B cell (primary cell): ENCODE data around the gene SERTAD3. TPM values are rescaled to one million over a fixed set of nuclear protein-coding genes. Genes with fewer than 3 reads are reported as not detected.

ENCODE experiments used
- ATAC-seq: fragments of 200-7000 bp; cut with Tn5 transposase; one replicate; pipeline ENCODE4 v1.10.0; 2021; ENCODE audit warnings: low read depth, mild to moderate bottlenecking, moderate number of reproducible peaks, moderate library complexity
- CTCF ChIA-PET: fragments of 350-600 bp; sonication (Branson Sonifier 250); formaldehyde crosslinking; loops from one replicate; lab custom pipeline; 2021; ENCODE audit warnings: antibody characterized with exemption, inconsistent platforms; lab: Charles Lee
- POLR2A ChIA-PET: fragments of 350-600 bp; sonication (Branson Sonifier 250); formaldehyde crosslinking; loops from one replicate; lab custom pipeline; 2021; ENCODE audit warnings: antibody characterized with exemption; lab: Charles Lee
- DNase-seq: peaks from one replicate; pipeline ENCODE4 v3.0.0; 2013
- H2AFZ ChIP-seq: 2 replicates; pipeline ENCODE4 v1.6.1; 2012; ENCODE audit warnings: mild to moderate bottlenecking, low read depth, low read length; ENCODE audit not compliant: insufficient read depth, poor library complexity, severe bottlenecking
- H3K27ac ChIP-seq, 2 donors: 1 replicate in 1 of 2; 2 replicates in 1 of 2; pipeline ENCODE4 v1.5.1; 2012 to 2013; ENCODE audit warnings: low read length in 2 of 2, mild to moderate bottlenecking in 2 of 2, moderate library complexity in 1 of 2
- H3K27me3 ChIP-seq, 4 experiments: fragments of 200-600 bp in 1 of 4; sonication (generic) in 1 of 4; replicated peaks in 1 of 4; 1 replicate in 2 of 4; 2 replicates in 2 of 4; pipeline versions ENCODE4 v1.6.1 to v1.7.0; 2013 to 2016; ENCODE audit warnings: low read length in 3 of 4, mild to moderate bottlenecking in 2 of 4, mixed read lengths in 1 of 4, moderate library complexity in 1 of 4; ENCODE audit not compliant: insufficient read depth in 4 of 4, control insufficient read depth in 3 of 4; ENCODE audit errors: control extremely low read depth in 1 of 4
- H3K36me3 ChIP-seq, 2 experiments: replicated peaks in 1 of 2; 1 replicate in 1 of 2; 2 replicates in 1 of 2; pipeline versions ENCODE4 v1.6.1 to v1.7.1; 2013; ENCODE audit warnings: low read length in 1 of 2; ENCODE audit not compliant: insufficient read depth in 2 of 2, control insufficient read depth in 1 of 2; ENCODE audit errors: control extremely low read depth in 1 of 2, extremely low read depth in 1 of 2
- H3K4me1 ChIP-seq, 2 donors: fragments of 200-600 bp in 1 of 2; sonication (generic) in 1 of 2; 1 replicate in 1 of 2; 2 replicates in 1 of 2; pipeline versions ENCODE4 v1.5.1 to v1.6.1; 2013 to 2017; ENCODE audit warnings: low read length in 2 of 2; ENCODE audit not compliant: control insufficient read depth in 2 of 2, insufficient read depth in 2 of 2
- H3K4me2 ChIP-seq: replicated peaks from 2 replicates; pipeline ENCODE3; 2012; ENCODE audit warnings: mild to moderate bottlenecking, low read depth, low read length; ENCODE audit not compliant: poor library complexity, severe bottlenecking
- H3K4me3 ChIP-seq, 5 experiments: fragments of 200-600 bp in 1 of 5; sonication (generic) in 1 of 5; 1 replicate in 3 of 5; 2 replicates in 2 of 5; pipeline versions ENCODE4 v1.5.1 to v1.7.0; 2011 to 2016; ENCODE audit warnings: low read length in 4 of 5, mild to moderate bottlenecking in 4 of 5, low read depth in 2 of 5, control low read depth in 1 of 5, moderate library complexity in 1 of 5; ENCODE audit not compliant: insufficient read depth in 1 of 5; ENCODE audit errors: control extremely low read depth in 1 of 5, extremely low read depth in 1 of 5
- H3K79me2 ChIP-seq: fragments of 200-600 bp; sonication (generic); one replicate; pipeline ENCODE4 v1.6.0; 2016; ENCODE audit warnings: low read length; ENCODE audit not compliant: control insufficient read depth, insufficient read depth
- H3K9ac ChIP-seq: fragments of 200-600 bp; sonication (generic); 2 replicates; pipeline ENCODE4 v1.6.1; 2017; ENCODE audit warnings: mild to moderate bottlenecking, low read length, moderate library complexity
- H3K9me3 ChIP-seq, 3 donors: one replicate each; pipeline versions ENCODE4 v1.6.1 to v1.7.1; 2013; ENCODE audit warnings: low read length in 2 of 3; ENCODE audit not compliant: control insufficient read depth in 2 of 3, insufficient read depth in 1 of 3; ENCODE audit errors: control extremely low read depth in 1 of 3
- H4K20me1 ChIP-seq: 2 replicates; pipeline ENCODE4 v1.6.0; 2012; ENCODE audit warnings: mild to moderate bottlenecking, low read length; ENCODE audit not compliant: insufficient read depth, control insufficient read depth, poor library complexity, severe bottlenecking
- H3K27ac Mint-ChIP-seq: one replicate; pipeline ENCODE4 v1.8.0; 2021; ENCODE audit warnings: mixed read lengths
- H3K27me3 Mint-ChIP-seq: one replicate; pipeline ENCODE4 v1.8.0; 2021; ENCODE audit warnings: mixed read lengths
- H3K4me1 Mint-ChIP-seq: one replicate; pipeline ENCODE4 v1.8.0; 2021; ENCODE audit warnings: mixed read lengths
- H3K4me3 Mint-ChIP-seq: one replicate; pipeline ENCODE4 v1.8.0; 2021; ENCODE audit warnings: mixed read lengths
- H3K9me3 Mint-ChIP-seq: one replicate; pipeline ENCODE4 v1.8.0; 2022; ENCODE audit warnings: mixed read lengths; ENCODE audit not compliant: insufficient read depth
- CTCF ChIP-seq: fragments of 200-600 bp; IDR thresholded peaks from one replicate; pipeline ENCODE4 v1.8.0; 2022; ENCODE audit warnings: antibody characterized with exemption, mild to moderate bottlenecking
- EZH2 ChIP-seq: IDR thresholded peaks from 2 replicates; pipeline ENCODE4 v1.6.1; 2012; ENCODE audit warnings: borderline replicate concordance, low read depth, mild to moderate bottlenecking, moderate library complexity, low read length; ENCODE audit not compliant: insufficient read depth, poor library complexity, severe bottlenecking
- WGBS: methylation state at CpG from one replicate; pipeline ENCODE4 v1.1.5; 2013; ENCODE audit warnings: missing lambda C conversion rate; ENCODE audit not compliant: insufficient coverage; 5-methylcytosine and 5-hydroxymethylcytosine counted together
- intact Hi-C: fragments of 100-400 bp; cut with micrococcal nuclease; formaldehyde crosslinking; loops from one replicate; pipeline ENCODE4 v1.10.0; 2022
- polyA plus RNA-seq: library from polyadenylated mRNA; depleted of rRNA; stranded (reverse); fragments of >200 nt; gene quantifications from 2 replicates; pipeline ENCODE4 v1.2.3, GENCODE V29; 2012
- total RNA-seq, 2 donors: library from RNA; stranded (reverse); fragments of 120-200 nt in 1 of 2; gene quantifications; 1 replicate in 1 of 2; 2 replicates in 1 of 2; pipeline versions ENCODE4 v1.2.3 to v1.2.4, GENCODE V29; 2013 to 2022

Gene SERTAD3
- total and polyA plus RNA-seq, 2 donors (not counting 1 experiment from before 2014, with no cell fraction given) = 41.6 to 43.9 TPM

- Histone ChIP-seq H3K4me3 (no peak overlapping the region), H4K20me1 (no peaks in the 10 kb centered on the region), H3K79me2 (no peaks in the 10 kb centered on the region), H3K36me3 (no peaks in the 10 kb centered on the region), H3K9me3 (peaks cover 0 to 3% (median 0%) of the 10 kb centered on the region in 3 donors), H3K4me2 (peak overlapping the region; percentile 46), H3K4me1 (peaks cover 4 to 12% of the 10 kb centered on the region in 2 donors), H3K27me3 (peaks cover 0 to 10% (median 3%) of the 10 kb centered on the region in 4 experiments), H3K9ac (no peak overlapping the region), H2AFZ (no peak overlapping the region), H3K27ac (no peak overlapping the region)
- Mint-ChIP-seq H3K27me3 (peaks cover 8% of the 10 kb centered on the region), H3K4me3 (peak overlapping the region; percentile 0), H3K27ac (no peak overlapping the region), H3K9me3 (no peaks in the 10 kb centered on the region), H3K4me1 (peaks cover 14% of the 10 kb centered on the region)
- 39% methylated on average over 49 of the region's 49 CpGs for WGBS
- ChIA-PET CTCF (no interaction called here), POLR2A (no interaction called here)
- TF ChIP-seq EZH2 (no peak), CTCF (no peak)
- DNase-seq (peak; percentile 58), ATAC-seq (peak; percentile 48)
- intact Hi-C loops = no loop called here
Observed at GRCh38 chr19:40398417-40399131, 45.6 kb downstream of the SERTAD3 start.

GRCh38 chr19:40397568-40397906 lies 46.6 kb downstream of the SERTAD3 start:
- H3K4me2 ChIP-seq = no peak overlapping the region
- no peak overlapping the region for H3K4me3 ChIP-seq
- Mint-ChIP-seq H3K4me1 (peaks cover 9% of the 10 kb centered on the region), H3K9me3 (no peaks in the 10 kb centered on the region), H3K27me3 (peaks cover 8% of the 10 kb centered on the region), H3K27ac (no peak overlapping the region), H3K4me3 (no peak overlapping the region)
- ATAC-seq (no peak), DNase-seq (no peak)
- WGBS = 94% methylated on average over 19 of the region's 22 CpGs
- no peak overlapping the region for H3K9ac ChIP-seq
- H2AFZ ChIP-seq = no peak overlapping the region
- H3K36me3 ChIP-seq = no peaks in the 10 kb centered on the region
- H3K4me1 ChIP-seq = peaks cover 4 to 7% of the 10 kb centered on the region in 2 donors
- peaks cover 0 to 10% (median 3%) of the 10 kb centered on the region in 4 experiments for H3K27me3 ChIP-seq
- ChIA-PET CTCF (no interaction called here), POLR2A (no interaction called here)
- TF ChIP-seq EZH2 (no peak), CTCF (no peak)
- no peaks in the 10 kb centered on the region for H4K20me1 ChIP-seq
- intact Hi-C loops = no loop called here
- no peaks in the 10 kb centered on the region for H3K79me2 ChIP-seq
- H3K27ac ChIP-seq = no peak overlapping the region
- peaks cover 0 to 3% (median 0%) of the 10 kb centered on the region in 3 donors for H3K9me3 ChIP-seq
